GM21360 (cell line): ENCODE data around the gene NEAT1.

Experiments used
- ATAC-seq: cut with Tn5 transposase; IDR thresholded peaks from one replicate; pipeline ENCODE4 v1.9.1; 2021; ENCODE audit warnings: mild to moderate bottlenecking, moderate library complexity; ENCODE audit not compliant: unreplicated experiment

Gene NEAT1

GRCh38 chr11:65422633-65423515 lies at the start of gene NEAT1:
NEAT1 (plus strand) TSS chr11:65422798.
- ATAC-seq = no peak

GRCh38 chr11:65373839-65374580 lies 48.6 kb upstream of the NEAT1 start:
- no peak for ATAC-seq

- ATAC-seq = no peak
Observed at GRCh38 chr11:65375012-65375411, 47.6 kb upstream of the NEAT1 start.

- no peak for ATAC-seq
Observed at GRCh38 chr11:65376138-65376713, 46.4 kb upstream of the NEAT1 start.

- no peak for ATAC-seq
Observed at GRCh38 chr11:65377036-65377435, 45.6 kb upstream of the NEAT1 start.

- no peak for ATAC-seq
Observed at GRCh38 chr11:65377777-65378176, 44.8 kb upstream of the NEAT1 start.

GRCh38 chr11:65378208-65378927 lies 44.2 kb upstream of the NEAT1 start:
- no peak for ATAC-seq

GRCh38 chr11:65378928-65379638 lies 43.5 kb upstream of the NEAT1 start:
- ATAC-seq = no peak

GRCh38 chr11:65379698-65380459 lies 42.7 kb upstream of the NEAT1 start:
- no peak for ATAC-seq

- no peak for ATAC-seq
Observed at GRCh38 chr11:65380460-65381119, 42.0 kb upstream of the NEAT1 start.

- ATAC-seq = peak; percentile 2
Observed at GRCh38 chr11:65381716-65382032, 40.9 kb upstream of the NEAT1 start.

- ATAC-seq = peak; percentile 45
Observed at GRCh38 chr11:65382033-65382803, 40.4 kb upstream of the NEAT1 start, which contains the start of gene SLC25A45. SLC25A45 (minus strand) TSS chr11:65382646; CDS start chr11:65381951, 695 bp downstream.

GRCh38 chr11:65382804-65383368 lies 39.7 kb upstream of the NEAT1 start:
- ATAC-seq = no peak

- ATAC-seq = no peak
Observed at GRCh38 chr11:65383778-65384177, 38.8 kb upstream of the NEAT1 start.

GRCh38 chr11:65384301-65384889 lies 38.2 kb upstream of the NEAT1 start:
- no peak for ATAC-seq

- ATAC-seq = no peak
Observed at GRCh38 chr11:65386307-65387140, 36.1 kb upstream of the NEAT1 start, which contains the start of gene FRMD8. FRMD8 (plus strand) TSS chr11:65386637; CDS start chr11:65387037, 400 bp downstream.

- ATAC-seq = no peak
Observed at GRCh38 chr11:65388731-65389130, 33.9 kb upstream of the NEAT1 start.
